GM19455 (cell line): ENCODE results near the gene CIC.

Experiments
- ATAC-seq: cut with Tn5 transposase; IDR thresholded peaks from one replicate; pipeline ENCODE4 v1.9.1; 2021; ENCODE audit not compliant: unreplicated experiment

CIC gene

GRCh38 chr19:42306646-42307045 lies 37.6 kb downstream of the CIC start:
- ATAC-seq = no peak

- ATAC-seq = no peak
Measured at GRCh38 chr19:42309686-42310085, 40.6 kb downstream of the CIC start.

- no peak for ATAC-seq
Measured at GRCh38 chr19:42311657-42312056, 42.6 kb downstream of the CIC start.

GRCh38 chr19:42312370-42312769 lies 43.3 kb downstream of the CIC start:
- ATAC-seq = no peak

GRCh38 chr19:42313096-42313839 lies 44.2 kb downstream of the CIC start, which contains the start of gene TMEM145:
TSS of gene TMEM145 (plus strand) at chr19:42313309. CDS start at chr19:42313377, 68 bp downstream.
- ATAC-seq = no peak

GRCh38 chr19:42313840-42314755 lies 45.0 kb downstream of the CIC start:
- no peak for ATAC-seq

- ATAC-seq = no peak
Measured at GRCh38 chr19:42315024-42315423, 46.0 kb downstream of the CIC start.

GRCh38 chr19:42316223-42317211 lies 47.5 kb downstream of the CIC start:
- ATAC-seq = no peak

- no peak for ATAC-seq
Measured at GRCh38 chr19:42317535-42317934, 48.5 kb downstream of the CIC start.

- no peak for ATAC-seq
Measured at GRCh38 chr19:42322305-42322704, 53.3 kb downstream of the CIC start.

- no peak for ATAC-seq
Measured at GRCh38 chr19:42323473-42323851, 54.4 kb downstream of the CIC start.

- ATAC-seq = no peak
Measured at GRCh38 chr19:42323852-42324654, 55.0 kb downstream of the CIC start.

GRCh38 chr19:42324655-42325307 lies 55.7 kb downstream of the CIC start:
- no peak for ATAC-seq

- ATAC-seq = peak; percentile 94
Measured at GRCh38 chr19:42325308-42325895, 56.4 kb downstream of the CIC start, which contains the start of gene MEGF8. TSS of gene MEGF8 (plus strand) at chr19:42325635. CDS start at chr19:42326244, 609 bp downstream.

- peak; percentile 2 for ATAC-seq
Measured at GRCh38 chr19:42325896-42326771, 57.1 kb downstream of the CIC start.

- no peak for ATAC-seq
Measured at GRCh38 chr19:42326969-42327368, 57.9 kb downstream of the CIC start.

GRCh38 chr19:42327381-42327780 lies 58.3 kb downstream of the CIC start:
- no peak for ATAC-seq

GRCh38 chr19:42328106-42328505 lies 59.1 kb downstream of the CIC start:
- no peak for ATAC-seq
